ENCODE measurements around the gene HDGFL2. TPM values are rescaled to one million over a fixed set of nuclear protein-coding genes. Genes with fewer than 3 reads are reported as not detected.

HDGFL2 gene
- total RNA-seq, 1 experiment from 2014 or later: 108 TPM

GRCh38 chr19:4482721-4483364 lies 10.7 kb downstream of the HDGFL2 start:
- H2BK12ac ChIP-seq (ENCODE audit: insufficient read length, low read depth, low read length): no peak overlapping the region
- H3K79me1 ChIP-seq (ENCODE audit: insufficient read depth, low read depth, low read length, poor library complexity, severe bottlenecking): no peaks in the 10 kb centered on the region
- no peak overlapping the region for H4K91ac ChIP-seq (ENCODE audit: insufficient read length, low read depth, low read length)
- H3K9ac ChIP-seq (ENCODE audit: extremely low read depth, insufficient read length, low read length): no peak overlapping the region
- H3K18ac ChIP-seq (ENCODE audit: insufficient read length, low read depth, low read length): no peak overlapping the region
- no peaks in the 10 kb centered on the region; the same call in 1 of the 2 replicates for H3K4me1 ChIP-seq (ENCODE audit: insufficient read depth, low read length)
- H3K4me1 Mint-ChIP-seq: no peaks in the 10 kb centered on the region
- no peaks in the 10 kb centered on the region for H3K27me3 ChIP-seq (ENCODE audit: insufficient read depth, low read length)
- no peak overlapping the region for H2BK20ac ChIP-seq (ENCODE audit: low read depth, low read length, poor library complexity, severe bottlenecking)
- H2AK5ac ChIP-seq (ENCODE audit: insufficient read length, low read length): no peak overlapping the region
- no peak overlapping the region for H3K4me3 Mint-ChIP-seq
- H2BK5ac ChIP-seq (ENCODE audit: insufficient read length, low read length): no peak overlapping the region
- H3K4ac ChIP-seq (ENCODE audit: low read depth, low read length): no peak overlapping the region
- H3K9me3 ChIP-seq (ENCODE audit: control insufficient read depth, low read depth, low read length): no peaks in the 10 kb centered on the region
- no peaks in the 10 kb centered on the region for H3K79me2 ChIP-seq (ENCODE audit: insufficient read depth, low read length)
- no peak overlapping the region for H2BK15ac ChIP-seq (ENCODE audit: low read depth, low read length)
- H2AFZ ChIP-seq (ENCODE audit: low read length): no peak overlapping the region
- WGBS (ENCODE audit: extremely low coverage, insufficient read length, low lambda C conversion rate): no CpG with 5 or more reads among the region's 35 CpGs
- TF ChIP-seq CTCF (conservative IDR thresholded peaks at IDR 0.05): no peak
- no peak overlapping the region for H4K8ac ChIP-seq (replicated peaks; ENCODE audit: insufficient read length, low read depth, low read length)
- H4K5ac ChIP-seq (ENCODE audit: insufficient read length, low read depth, low read length): no peak overlapping the region
- H3K23ac ChIP-seq (ENCODE audit: insufficient read length, low read depth, low read length): no peak overlapping the region
- no peak overlapping the region for H3K4me2 ChIP-seq (ENCODE audit: insufficient read depth, insufficient read length, low read length)
- H3T11ph ChIP-seq (ENCODE audit: low read length): no peak overlapping the region
- H3K14ac ChIP-seq (ENCODE audit: insufficient read depth, low read length): no peak overlapping the region
- H4K20me1 ChIP-seq (ENCODE audit: control insufficient read depth, insufficient read depth, insufficient read length): no peaks in the 10 kb centered on the region
- H3K27ac ChIP-seq (ENCODE audit: insufficient read length, low read depth, low read length): no peak overlapping the region
- DNase-seq: peak; percentile 37
- no peak overlapping the region for H3K27ac Mint-ChIP-seq
- H3K36me3 Mint-ChIP-seq (ENCODE audit: insufficient read depth in 1 of 3, low read depth in 3 of 3): peaks cover 17 to 47% (median 43%) of the 10 kb centered on the region in 3 experiments; a peak in 6 of 7 replicates
- H3K9me3 Mint-ChIP-seq: no peaks in the 10 kb centered on the region
- H3K27me3 Mint-ChIP-seq (ENCODE audit: low read depth): no peaks in the 10 kb centered on the region
- no peak overlapping the region for H3K56ac ChIP-seq (ENCODE audit: insufficient read length, low read depth, low read length)
- H2BK120ac ChIP-seq (ENCODE audit: low read depth, low read length, poor library complexity, severe bottlenecking): no peak overlapping the region
- no peaks in the 10 kb centered on the region for H3K23me2 ChIP-seq (ENCODE audit: insufficient read length, low read depth, low read length, poor library complexity, severe bottlenecking)

Data from H9 (cell line).